ENCODE results near the gene CSMD2.

The CSMD2 gene

DNA sequence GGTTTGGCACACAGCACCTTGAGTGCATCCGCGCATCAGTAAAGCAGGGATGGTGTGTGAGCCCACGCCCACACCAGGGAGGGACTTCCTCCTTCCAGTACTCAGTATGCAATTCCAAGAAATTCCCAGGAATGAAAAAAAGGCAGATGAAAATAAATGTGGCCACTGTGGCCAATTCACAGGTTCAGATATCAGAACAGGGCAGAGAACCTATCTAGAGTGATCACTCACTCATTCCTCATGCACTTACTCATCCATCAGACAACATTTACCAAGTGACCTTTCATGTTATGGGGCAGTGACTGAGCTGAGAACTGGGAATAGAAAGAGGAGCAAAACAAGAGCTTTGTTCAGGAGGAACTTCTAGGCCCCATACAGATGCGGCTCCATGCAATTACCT lies 578.9 kb downstream of the CSMD2 start:
- TF ChIP-seq, protein P1, sequence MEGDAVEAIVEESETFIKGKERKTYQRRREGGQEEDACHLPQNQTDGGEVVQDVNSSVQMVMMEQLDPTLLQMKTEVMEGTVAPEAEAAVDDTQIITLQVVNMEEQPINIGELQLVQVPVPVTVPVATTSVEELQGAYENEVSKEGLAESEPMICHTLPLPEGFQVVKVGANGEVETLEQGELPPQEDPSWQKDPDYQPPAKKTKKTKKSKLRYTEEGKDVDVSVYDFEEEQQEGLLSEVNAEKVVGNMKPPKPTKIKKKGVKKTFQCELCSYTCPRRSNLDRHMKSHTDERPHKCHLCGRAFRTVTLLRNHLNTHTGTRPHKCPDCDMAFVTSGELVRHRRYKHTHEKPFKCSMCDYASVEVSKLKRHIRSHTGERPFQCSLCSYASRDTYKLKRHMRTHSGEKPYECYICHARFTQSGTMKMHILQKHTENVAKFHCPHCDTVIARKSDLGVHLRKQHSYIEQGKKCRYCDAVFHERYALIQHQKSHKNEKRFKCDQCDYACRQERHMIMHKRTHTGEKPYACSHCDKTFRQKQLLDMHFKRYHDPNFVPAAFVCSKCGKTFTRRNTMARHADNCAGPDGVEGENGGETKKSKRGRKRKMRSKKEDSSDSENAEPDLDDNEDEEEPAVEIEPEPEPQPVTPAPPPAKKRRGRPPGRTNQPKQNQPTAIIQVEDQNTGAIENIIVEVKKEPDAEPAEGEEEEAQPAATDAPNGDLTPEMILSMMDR (IDR thresholded peaks at IDR 0.05; ENCODE audit: low read depth, low read length), result no peak
- in situ Hi-C loops (cut with HindIII; ENCODE audit: low sequenced_read_pairs), result no loop called here
- peak; percentile 16 for DNase-seq (ENCODE audit: low read depth, low spot score)
- H3K4me3 ChIP-seq (ENCODE audit: low read depth, low read length), result no peak overlapping the region

DNA sequence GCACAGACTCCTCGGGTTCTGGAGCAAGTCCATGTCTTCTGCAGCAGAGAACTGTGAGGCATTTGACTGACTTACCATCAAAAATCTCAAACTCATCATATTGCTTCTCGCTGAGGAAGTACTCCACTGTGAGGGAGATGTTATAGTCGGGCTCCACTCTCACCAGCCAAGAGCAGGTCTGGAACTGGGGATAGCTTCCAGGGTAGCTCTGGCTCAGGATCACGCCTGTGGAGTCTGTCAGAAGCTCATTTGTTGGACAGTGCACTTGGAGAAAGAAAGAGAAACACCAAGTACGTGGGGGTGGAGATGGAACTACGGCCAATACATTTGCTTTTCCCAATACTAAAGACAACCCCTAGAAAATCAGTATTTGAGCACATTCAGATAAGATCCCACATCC lies 581.5 kb downstream of the CSMD2 start:
- no peak for DNase-seq (ENCODE audit: low read depth, low spot score)
- H3K4me3 ChIP-seq (ENCODE audit: low read depth, low read length), result no peak overlapping the region
- in situ Hi-C loops (cut with HindIII; ENCODE audit: low sequenced_read_pairs), result no loop called here
- TF ChIP-seq, protein P1 (IDR thresholded peaks at IDR 0.05; ENCODE audit: low read depth, low read length), result no peak

DNA sequence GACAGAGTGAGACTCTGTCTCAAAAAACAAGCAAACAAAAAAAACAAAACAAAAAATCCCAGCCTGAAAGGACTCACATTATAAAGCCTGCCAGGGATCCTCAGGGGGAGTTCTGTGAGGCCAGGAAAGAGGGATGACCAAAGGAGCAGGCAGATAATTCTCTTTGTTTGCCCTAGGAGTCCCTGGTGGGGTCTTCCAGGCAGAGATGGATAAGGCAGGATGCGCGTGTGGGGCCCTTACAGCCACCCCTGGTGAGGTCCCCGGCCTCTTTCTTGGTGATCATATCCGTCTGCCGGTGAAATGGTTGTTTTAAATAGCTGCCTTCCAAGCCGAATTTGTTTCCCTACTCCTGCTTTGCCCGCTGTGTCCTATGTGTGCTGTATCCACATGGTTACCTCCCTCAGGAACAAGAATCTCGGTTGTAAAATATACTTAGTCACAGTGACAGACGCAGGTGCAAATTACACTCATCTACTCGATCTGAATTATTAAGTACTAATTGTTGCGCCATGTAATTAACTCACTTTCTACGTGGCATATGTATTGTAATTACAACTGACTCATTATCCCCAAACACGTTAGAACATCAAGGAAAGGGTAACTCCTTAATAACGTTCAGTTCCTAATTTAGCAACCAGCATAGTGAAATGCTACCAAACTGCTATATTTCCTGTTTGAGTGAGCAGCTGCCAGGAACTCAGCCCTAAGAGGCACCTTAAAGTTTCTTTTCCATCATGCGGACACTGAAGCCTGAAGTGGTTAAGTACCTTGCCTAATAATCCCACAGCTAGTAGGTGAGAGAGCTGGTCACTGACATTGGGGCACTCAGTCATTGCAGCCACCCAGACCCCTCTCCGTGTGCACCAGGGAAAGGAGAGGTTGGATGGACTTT lies 586.2 kb downstream of the CSMD2 start:
- TF ChIP-seq, protein P1 (IDR thresholded peaks at IDR 0.05; ENCODE audit: low read depth, low read length), result no peak
- no peak overlapping the region for H3K4me3 ChIP-seq (ENCODE audit: low read depth, low read length)
- no peak for DNase-seq (ENCODE audit: low read depth, low spot score)
- in situ Hi-C loops (cut with HindIII; ENCODE audit: low sequenced_read_pairs), result no loop called here

DNA sequence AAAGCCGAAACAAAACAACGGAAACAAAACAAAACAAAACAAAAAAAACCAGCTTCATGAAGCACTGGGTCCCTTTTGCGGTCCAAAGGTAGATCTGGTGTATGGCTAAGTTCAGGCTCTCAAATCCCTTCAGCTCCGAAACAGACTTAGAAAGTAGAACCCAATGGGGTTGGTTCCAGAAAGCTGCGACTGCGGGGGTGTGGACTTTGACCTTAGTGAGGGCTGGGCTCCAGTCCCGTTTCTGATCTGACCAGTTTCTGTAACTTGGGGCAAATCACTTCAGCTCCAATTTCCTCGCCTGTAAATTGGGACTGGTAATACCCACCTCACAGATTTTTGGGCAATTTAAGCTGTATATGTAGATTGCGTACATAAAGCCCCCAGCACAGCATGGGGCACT lies 587.4 kb downstream of the CSMD2 start:
- DNase-seq (ENCODE audit: low read depth, low spot score), result no peak
- TF ChIP-seq, protein P1 (IDR thresholded peaks at IDR 0.05; ENCODE audit: low read depth, low read length), result no peak
- in situ Hi-C loops (cut with HindIII; ENCODE audit: low sequenced_read_pairs), result no loop called here
- no peak overlapping the region for H3K4me3 ChIP-seq (ENCODE audit: low read depth, low read length)

DNA sequence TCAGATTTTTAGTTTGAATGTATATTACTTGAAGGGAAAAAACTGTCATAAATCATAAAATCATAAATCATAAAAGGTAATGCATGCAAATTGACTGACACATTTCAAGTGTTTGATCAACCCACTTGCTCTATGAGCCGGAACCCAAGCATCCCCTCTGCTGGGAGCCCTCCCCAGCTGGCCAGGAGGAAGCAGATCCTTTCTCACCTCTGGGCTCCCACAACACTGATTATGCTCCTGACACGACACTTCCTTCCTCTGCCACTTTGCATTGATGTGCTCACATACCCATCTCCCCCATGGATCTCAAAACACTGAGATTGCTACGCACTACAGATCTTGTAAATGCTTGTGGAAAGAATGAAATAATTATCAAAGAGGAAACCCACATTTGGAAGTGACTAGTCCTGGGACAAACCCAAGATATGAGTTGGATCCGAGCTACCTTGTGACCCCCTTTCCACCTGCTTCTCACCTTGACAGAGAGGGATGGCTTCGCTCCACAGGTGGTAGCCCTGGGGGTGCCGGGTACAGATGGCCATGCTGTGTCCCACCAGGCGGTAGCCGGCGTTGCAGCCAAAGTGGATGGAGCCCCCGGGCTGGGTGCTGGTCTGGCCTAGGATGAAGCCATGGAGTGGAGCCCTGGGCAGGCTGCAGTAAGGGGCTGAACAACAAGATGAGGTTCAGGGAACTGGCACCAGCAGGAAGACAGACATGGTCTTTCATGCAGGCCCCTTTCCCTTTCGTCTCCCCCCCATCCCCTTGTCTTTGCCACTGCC lies 588.0 kb downstream of the CSMD2 start:
- TF ChIP-seq, protein P1 (IDR thresholded peaks at IDR 0.05; ENCODE audit: low read depth, low read length), result no peak
- in situ Hi-C loops (cut with HindIII; ENCODE audit: low sequenced_read_pairs), result no loop called here

DNA sequence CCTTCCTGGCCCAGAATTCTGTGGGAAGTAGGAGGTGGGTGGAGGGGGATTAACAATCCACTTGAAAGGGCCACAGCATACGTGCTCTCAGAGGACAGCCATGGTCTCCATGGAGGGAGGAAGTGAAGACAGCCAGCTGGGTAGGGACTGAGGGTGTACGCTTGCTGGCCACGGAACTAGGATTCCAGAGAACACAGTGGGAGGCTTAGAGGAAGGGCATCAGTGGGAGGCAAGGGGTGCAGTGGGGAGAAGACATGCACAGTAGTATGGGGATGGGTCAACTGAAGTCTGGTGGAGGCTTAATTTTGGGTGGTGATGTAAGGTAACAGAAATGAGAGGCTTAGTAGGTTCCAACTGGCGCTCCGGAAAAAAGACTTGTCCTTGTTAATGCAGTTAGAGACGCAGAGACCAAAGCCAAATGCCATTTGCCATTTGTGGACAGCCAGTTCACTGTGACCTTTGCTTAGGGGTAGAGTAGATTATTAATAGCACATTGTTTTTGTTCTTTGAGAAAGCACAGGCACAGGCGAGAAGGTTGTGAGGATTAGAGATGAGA lies 589.6 kb downstream of the CSMD2 start:
- H3K4me3 ChIP-seq (ENCODE audit: low read depth, low read length), result no peak overlapping the region
- in situ Hi-C loops (cut with HindIII; ENCODE audit: low sequenced_read_pairs), result no loop called here
- DNase-seq (ENCODE audit: low read depth, low spot score), result no peak
- TF ChIP-seq, protein P1 (IDR thresholded peaks at IDR 0.05; ENCODE audit: low read depth, low read length), result no peak

More for the DNA sequence above, 588.0 kb downstream of the CSMD2 start:
- no peak overlapping the region for H3K4me3 ChIP-seq (ENCODE audit: low read depth, low read length)
- no peak for DNase-seq (ENCODE audit: low read depth, low spot score)

Data from astrocyte of the spinal cord (primary cell).